NCI-H1105 treated with DMSO at 0.1 percent for 48 hours (cell line): Measurements from ENCODE around the gene TNKS2.
"Not testable (repeated sequence)": the region's sequence is repeated elsewhere in the genome, so short reads cannot be mapped to it uniquely, and the experiment has no call there.

Experiments
- DNase-seq: peaks from one replicate; lab custom pipeline; 2025; lab: John Stamatoyannopoulos, UW

TNKS2 gene

GRCh38 chr10:91796331-91797047, 1.7 kb upstream of the TNKS2 start:
- no peak for DNase-seq

- DNase-seq = no peak
These were observed 1.1 kb upstream of the TNKS2 start for GRCh38 chr10:91797048-91797690.

GRCh38 chr10:91798649-91799611, 704 bp downstream of the TNKS2 start:
- peak; percentile 37 for DNase-seq

- no peak for DNase-seq
These were observed 1.4 kb downstream of the TNKS2 start for GRCh38 chr10:91799612-91799975.

- DNase-seq = no peak
These were observed 2.0 kb downstream of the TNKS2 start for GRCh38 chr10:91800182-91800581.

- DNase-seq = no peak
These were observed 2.5 kb downstream of the TNKS2 start for GRCh38 chr10:91800756-91801155.

- no peak for DNase-seq
These were observed 5.3 kb downstream of the TNKS2 start for GRCh38 chr10:91803386-91804125.

GRCh38 chr10:91804126-91804510, 5.9 kb downstream of the TNKS2 start:
- DNase-seq = no peak

GRCh38 chr10:91805110-91805838, 7.0 kb downstream of the TNKS2 start:
- no peak for DNase-seq

- not testable (repeated sequence) for DNase-seq
These were observed 9.0 kb downstream of the TNKS2 start for GRCh38 chr10:91807264-91807663.

- DNase-seq = no peak
These were observed 15.0 kb downstream of the TNKS2 start for GRCh38 chr10:91813251-91813650.

GRCh38 chr10:91816981-91817380, 18.8 kb downstream of the TNKS2 start:
- no peak for DNase-seq

GRCh38 chr10:91820144-91820543, 21.9 kb downstream of the TNKS2 start:
- DNase-seq = no peak

- no peak for DNase-seq
These were observed 25.9 kb downstream of the TNKS2 start for GRCh38 chr10:91824076-91824475.

GRCh38 chr10:91829268-91829667, 31.0 kb downstream of the TNKS2 start:
- DNase-seq = no peak

GRCh38 chr10:91838199-91838598, 40.0 kb downstream of the TNKS2 start:
- no peak for DNase-seq

- DNase-seq = no peak
These were observed 44.9 kb downstream of the TNKS2 start for GRCh38 chr10:91843083-91843482.

- peak; percentile 1 for DNase-seq
These were observed 58.4 kb downstream of the TNKS2 start for GRCh38 chr10:91856637-91857036.

GRCh38 chr10:91860885-91861284, 62.7 kb downstream of the TNKS2 start:
- no peak for DNase-seq

GRCh38 chr10:91864099-91864498, 65.9 kb downstream of the TNKS2 start:
- DNase-seq = no peak

GRCh38 chr10:91864744-91865143, 66.5 kb downstream of the TNKS2 start:
- DNase-seq = no peak
